ENCODE measurements around the gene TRPM6. TPM values are rescaled to one million over a fixed set of nuclear protein-coding genes. Genes with fewer than 3 reads are reported as not detected.

The TRPM6 gene
- total RNA-seq, 1 donor: under 0.01 TPM

- Histone ChIP-seq H3K79me2 (ENCODE audit: insufficient read depth, low read length) (no peaks in the 10 kb centered on the region), H3K36me3 (ENCODE audit: insufficient read depth, low read length) (no peaks in the 10 kb centered on the region), H3K27ac (ENCODE audit: low read depth, low read length) (no peak overlapping the region), H3K27me3 (ENCODE audit: insufficient read depth, low read length) (peaks cover 4% of the 10 kb centered on the region), H4K20me1 (ENCODE audit: insufficient read depth, low read length) (no peaks in the 10 kb centered on the region), H3K4me1 (ENCODE audit: insufficient read depth, low read length) (no peaks in the 10 kb centered on the region), H3K9me3 (ENCODE audit: low read depth, low read length) (no peaks in the 10 kb centered on the region), H3K4me2 (ENCODE audit: insufficient read depth, low read length) (no peak overlapping the region), H2AFZ (ENCODE audit: low read length) (no peak overlapping the region), H3K4me3 (ENCODE audit: insufficient read depth, low read length) (no peak overlapping the region)
- DNase-seq (ENCODE audit: insufficient read length, low spot score, missing footprints): no peak
- TF ChIP-seq CTCF (IDR thresholded peaks at IDR 0.05; ENCODE audit: extremely low read depth, low read depth, low read length): no peak
Measured at GRCh38 chr9:74824654-74825053, 63.1 kb downstream of the TRPM6 start.

GRCh38 chr9:74821636-74822035 is 66.1 kb downstream of the TRPM6 start:
- Histone ChIP-seq H3K27me3 (ENCODE audit: insufficient read depth, low read length) (peaks cover 4% of the 10 kb centered on the region), H3K27ac (ENCODE audit: low read depth, low read length) (no peak overlapping the region), H3K79me2 (ENCODE audit: insufficient read depth, low read length) (no peaks in the 10 kb centered on the region), H4K20me1 (ENCODE audit: insufficient read depth, low read length) (no peaks in the 10 kb centered on the region), H3K4me3 (ENCODE audit: insufficient read depth, low read length) (no peak overlapping the region), H2AFZ (ENCODE audit: low read length) (no peak overlapping the region), H3K4me2 (ENCODE audit: insufficient read depth, low read length) (no peak overlapping the region), H3K36me3 (ENCODE audit: insufficient read depth, low read length) (no peaks in the 10 kb centered on the region), H3K4me1 (ENCODE audit: insufficient read depth, low read length) (no peaks in the 10 kb centered on the region), H3K9me3 (ENCODE audit: low read depth, low read length) (no peaks in the 10 kb centered on the region)
- no peak for DNase-seq (ENCODE audit: insufficient read length, low spot score, missing footprints)
- no peak for TF ChIP-seq CTCF (IDR thresholded peaks at IDR 0.05; ENCODE audit: extremely low read depth, low read depth, low read length)

- H3K9me3 ChIP-seq (ENCODE audit: low read depth, low read length): no peaks in the 10 kb centered on the region
- DNase-seq (ENCODE audit: insufficient read length, low spot score, missing footprints): no peak
- H3K79me2 ChIP-seq (ENCODE audit: insufficient read depth, low read length): no peaks in the 10 kb centered on the region
- H2AFZ ChIP-seq (ENCODE audit: low read length): no peak overlapping the region
- no peaks in the 10 kb centered on the region for H3K4me1 ChIP-seq (ENCODE audit: insufficient read depth, low read length)
- no peak overlapping the region for H3K27ac ChIP-seq (ENCODE audit: low read depth, low read length)
- H3K27me3 ChIP-seq (ENCODE audit: insufficient read depth, low read length): no peaks in the 10 kb centered on the region
- no peak overlapping the region for H3K4me2 ChIP-seq (ENCODE audit: insufficient read depth, low read length)
- no peaks in the 10 kb centered on the region for H4K20me1 ChIP-seq (ENCODE audit: insufficient read depth, low read length)
- no peaks in the 10 kb centered on the region for H3K36me3 ChIP-seq (ENCODE audit: insufficient read depth, low read length)
- H3K4me3 ChIP-seq (ENCODE audit: insufficient read depth, low read length): no peak overlapping the region
- no peak for TF ChIP-seq CTCF (IDR thresholded peaks at IDR 0.05; ENCODE audit: extremely low read depth, low read depth, low read length)
Measured at GRCh38 chr9:74817816-74818215, 69.9 kb downstream of the TRPM6 start.

- Histone ChIP-seq H3K36me3 (ENCODE audit: insufficient read depth, low read length) (no peaks in the 10 kb centered on the region), H3K27me3 (ENCODE audit: insufficient read depth, low read length) (no peaks in the 10 kb centered on the region), H4K20me1 (ENCODE audit: insufficient read depth, low read length) (no peaks in the 10 kb centered on the region), H2AFZ (ENCODE audit: low read length) (no peak overlapping the region), H3K9me3 (ENCODE audit: low read depth, low read length) (no peaks in the 10 kb centered on the region), H3K4me2 (ENCODE audit: insufficient read depth, low read length) (no peak overlapping the region), H3K4me3 (ENCODE audit: insufficient read depth, low read length) (no peak overlapping the region), H3K27ac (ENCODE audit: low read depth, low read length) (no peak overlapping the region), H3K4me1 (ENCODE audit: insufficient read depth, low read length) (no peaks in the 10 kb centered on the region), H3K79me2 (ENCODE audit: insufficient read depth, low read length) (no peaks in the 10 kb centered on the region)
- TF ChIP-seq CTCF (IDR thresholded peaks at IDR 0.05; ENCODE audit: extremely low read depth, low read depth, low read length): no peak
- no peak for DNase-seq (ENCODE audit: insufficient read length, low spot score, missing footprints)
Measured at GRCh38 chr9:74817281-74817810, 70.4 kb downstream of the TRPM6 start.

Data from osteoblast (primary cell).